A549 (cell line): ENCODE data around the gene ACTR5.

ENCODE experiments used
- CTCF ChIP-seq: fragments of >200 bp; sonication (Bioruptor Twin); formaldehyde crosslinking; IDR thresholded peaks from 3 replicates; pipeline ENCODE4 v1.5.1; 2016
- KDM1A ChIP-seq: fragments of 200-600 bp; sonication (generic); IDR thresholded peaks from 2 replicates; pipeline ENCODE4 v1.6.1; 2016; ENCODE audit warnings: low read depth, mild to moderate bottlenecking
- POLR2A ChIP-seq: IDR thresholded peaks from 2 replicates; pipeline ENCODE4 v1.6.1; 2012; ENCODE audit warnings: mild to moderate bottlenecking, low read length

DNA sequence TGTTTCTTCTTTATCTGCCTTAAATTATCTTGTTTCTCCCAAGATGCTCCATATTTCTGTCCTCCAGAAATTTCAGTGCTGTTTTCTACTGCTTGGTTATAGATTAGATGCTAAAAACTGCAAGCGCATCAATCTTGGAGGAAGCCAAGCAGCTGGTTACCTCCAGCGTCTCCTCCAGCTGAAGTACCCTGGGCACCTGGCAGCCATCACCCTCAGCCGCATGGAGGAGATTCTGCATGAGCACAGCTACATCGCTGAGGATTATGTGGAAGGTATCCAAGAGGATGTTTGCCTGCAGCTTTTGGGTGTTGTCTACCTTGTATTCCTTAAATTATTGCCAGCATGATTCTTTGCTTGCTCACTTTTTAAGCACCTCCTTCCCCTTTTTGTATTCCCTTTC, 3.8 kb downstream of the ACTR5 start:
- TF ChIP-seq CTCF: no peak
- TF ChIP-seq POLR2A: no peak
- no peak for TF ChIP-seq KDM1A
